CD4-positive, alpha-beta T cell (primary cell): ENCODE measurements around the gene ARSK. TPM values are rescaled to one million over a fixed set of nuclear protein-coding genes. Genes with fewer than 3 reads are reported as not detected.

ENCODE experiments used
- ATAC-seq: fragments of 200-7000 bp; cut with Tn5 transposase; one replicate; pipeline ENCODE4 v1.10.0; 2022; ENCODE audit warnings: mild to moderate bottlenecking; ENCODE audit not compliant: poor library complexity
- CTCF ChIA-PET: fragments of 350-600 bp; sonication (Branson Sonifier 250); formaldehyde crosslinking; loops from one replicate; lab custom pipeline; 2021; ENCODE audit warnings: antibody characterized with exemption, inconsistent platforms; lab: Charles Lee
- POLR2A ChIA-PET: fragments of 350-600 bp; sonication (Branson Sonifier 250); formaldehyde crosslinking; loops from one replicate; lab custom pipeline; 2021; ENCODE audit warnings: antibody characterized with exemption, inconsistent platforms; lab: Charles Lee
- DNase-seq, 14 experiments: peaks; one replicate each; pipeline ENCODE4 v3.0.0-alpha.2; 2013 to 2020; ENCODE audit warnings: mixed read lengths in 2 of 14
- H3K27ac ChIP-seq, 2 donors: one replicate each; pipeline versions ENCODE4 v1.5.1 to v1.7.0; 2013; ENCODE audit warnings: low read length in 2 of 2, low read depth in 1 of 2, mild to moderate bottlenecking in 1 of 2
- H3K27me3 ChIP-seq, 2 experiments: 1 replicate in 1 of 2; 2 replicates in 1 of 2; pipeline versions ENCODE4 v1.6.1 to v1.7.0; 2013; ENCODE audit warnings: low read length in 2 of 2, control low read depth in 1 of 2, mild to moderate bottlenecking in 1 of 2, moderate library complexity in 1 of 2; ENCODE audit not compliant: insufficient read depth in 2 of 2, control insufficient read depth in 1 of 2
- H3K36me3 ChIP-seq: one replicate; pipeline ENCODE4 v1.6.1; 2013; ENCODE audit warnings: low read length, control low read depth; ENCODE audit not compliant: insufficient read depth
- H3K4me1 ChIP-seq: one replicate; pipeline ENCODE4 v1.6.1; 2013; ENCODE audit warnings: low read length, control low read depth; ENCODE audit not compliant: insufficient read depth
- H3K4me3 ChIP-seq: one replicate; pipeline ENCODE4 v1.5.1; 2013; ENCODE audit warnings: mild to moderate bottlenecking, low read length, moderate library complexity
- H3K9me3 ChIP-seq, 2 experiments: 1 replicate in 1 of 2; 2 replicates in 1 of 2; pipeline versions ENCODE4 v1.6.1 to v1.7.0; 2013; ENCODE audit warnings: low read length in 2 of 2, mild to moderate bottlenecking in 2 of 2, control low read depth in 1 of 2, moderate library complexity in 1 of 2; ENCODE audit not compliant: control insufficient read depth in 1 of 2, insufficient read depth in 1 of 2
- H3K27ac Mint-ChIP-seq: one replicate; pipeline ENCODE4 v1.8.0; 2020; ENCODE audit warnings: mixed read lengths
- H3K27me3 Mint-ChIP-seq: one replicate; pipeline ENCODE4 v1.8.0; 2021; ENCODE audit warnings: mixed read lengths
- H3K36me3 Mint-ChIP-seq: one replicate; pipeline ENCODE4 v1.8.0; 2021; ENCODE audit warnings: low read depth, mixed read lengths
- H3K4me1 Mint-ChIP-seq: one replicate; pipeline ENCODE4 v1.8.0; 2021; ENCODE audit warnings: low read depth, mixed read lengths
- H3K4me3 Mint-ChIP-seq: one replicate; pipeline ENCODE4 v1.8.0; 2020; ENCODE audit warnings: mild to moderate bottlenecking, mixed read lengths
- H3K9me3 Mint-ChIP-seq: one replicate; pipeline ENCODE4 v1.8.0; 2020; ENCODE audit warnings: mixed read lengths
- intact Hi-C, 2 experiments: fragments of 100-400 bp; cut with DNase I in 1 of 2; cut with micrococcal nuclease in 1 of 2; formaldehyde crosslinking; loops; one replicate each; pipeline versions ENCODE4 v1.15.1 to v1.9.0; 2023 to 2025; cut with DNase I, micrococcal nuclease
- total RNA-seq, 174 experiments: library from RNA in 2 of 174; stranded (reverse) in 2 of 174; gene quantifications; one replicate each; pipeline ENCODE4 v1.2.3 and lab custom pipeline; 2021 to 2026
- TF ChIP-seq, protein P1 (sequence below): fragments of 200-600 bp; IDR thresholded peaks from one replicate; pipeline ENCODE4 v1.8.0; 2022; ENCODE audit warnings: antibody characterized with exemption, mild to moderate bottlenecking

Gene ARSK
- total RNA-seq, 2 experiments from 2014 or later: 2.2 to 2.7 TPM

DNA sequence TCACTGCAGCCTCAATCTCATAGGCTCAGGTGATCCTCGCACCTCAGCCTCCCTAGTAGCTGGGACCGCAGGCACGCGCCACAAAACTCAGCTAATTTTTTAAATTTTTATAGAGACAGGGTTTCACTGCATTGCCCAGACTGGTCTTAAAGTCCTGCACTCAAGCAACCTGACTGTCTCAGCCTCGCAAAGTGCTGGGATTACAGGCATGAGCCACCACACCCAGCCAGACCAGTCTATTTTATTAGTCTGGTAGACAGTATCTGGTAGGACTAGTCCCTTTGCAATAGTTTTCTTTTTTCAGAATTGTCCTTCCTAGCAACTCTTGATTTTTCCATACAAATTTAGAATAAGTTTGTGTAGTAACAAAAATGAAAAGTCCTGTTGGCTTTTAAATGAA, 50.9 kb downstream of the ARSK start:
- Mint-ChIP-seq H3K27me3 (no peaks in the 10 kb centered on the region), H3K9me3 (no peaks in the 10 kb centered on the region), H3K27ac (no peak overlapping the region), H3K36me3 (peaks cover 26% of the 10 kb centered on the region), H3K4me1 (no peaks in the 10 kb centered on the region), H3K4me3 (no peak overlapping the region)
- Histone ChIP-seq H3K27ac (no peak overlapping the region), H3K36me3 (peaks cover 4% of the 10 kb centered on the region), H3K4me1 (no peaks in the 10 kb centered on the region), H3K9me3 (no peaks in the 10 kb centered on the region), H3K27me3 (no peaks in the 10 kb centered on the region), H3K4me3 (no peak overlapping the region)
- ChIA-PET CTCF (interaction anchor here (1.4 kb wide), 1 partner anchor 17 kb away, joined by 3 read pairs; no protein-coding TSS in a partner anchor), POLR2A (no interaction called here)
- TF ChIP-seq, protein P1, sequence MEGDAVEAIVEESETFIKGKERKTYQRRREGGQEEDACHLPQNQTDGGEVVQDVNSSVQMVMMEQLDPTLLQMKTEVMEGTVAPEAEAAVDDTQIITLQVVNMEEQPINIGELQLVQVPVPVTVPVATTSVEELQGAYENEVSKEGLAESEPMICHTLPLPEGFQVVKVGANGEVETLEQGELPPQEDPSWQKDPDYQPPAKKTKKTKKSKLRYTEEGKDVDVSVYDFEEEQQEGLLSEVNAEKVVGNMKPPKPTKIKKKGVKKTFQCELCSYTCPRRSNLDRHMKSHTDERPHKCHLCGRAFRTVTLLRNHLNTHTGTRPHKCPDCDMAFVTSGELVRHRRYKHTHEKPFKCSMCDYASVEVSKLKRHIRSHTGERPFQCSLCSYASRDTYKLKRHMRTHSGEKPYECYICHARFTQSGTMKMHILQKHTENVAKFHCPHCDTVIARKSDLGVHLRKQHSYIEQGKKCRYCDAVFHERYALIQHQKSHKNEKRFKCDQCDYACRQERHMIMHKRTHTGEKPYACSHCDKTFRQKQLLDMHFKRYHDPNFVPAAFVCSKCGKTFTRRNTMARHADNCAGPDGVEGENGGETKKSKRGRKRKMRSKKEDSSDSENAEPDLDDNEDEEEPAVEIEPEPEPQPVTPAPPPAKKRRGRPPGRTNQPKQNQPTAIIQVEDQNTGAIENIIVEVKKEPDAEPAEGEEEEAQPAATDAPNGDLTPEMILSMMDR: no peak
- DNase-seq: no peak
- intact Hi-C loops: no loop called here
- ATAC-seq: no peak

GRCh38 chr5:95606419-95606818, 51.5 kb downstream of the ARSK start:
- H3K9me3 Mint-ChIP-seq: no peaks in the 10 kb centered on the region
- H3K4me3 ChIP-seq: no peak overlapping the region
- H3K36me3 Mint-ChIP-seq: peaks cover 19% of the 10 kb centered on the region
- DNase-seq: no peak
- no peaks in the 10 kb centered on the region for H3K9me3 ChIP-seq
- no peak overlapping the region for H3K27ac Mint-ChIP-seq
- no peak for ATAC-seq
- no peaks in the 10 kb centered on the region for H3K4me1 ChIP-seq
- intact Hi-C loops: no loop called here
- H3K4me3 Mint-ChIP-seq: no peak overlapping the region
- ChIA-PET CTCF (interaction anchor here (1.4 kb wide), 1 partner anchor 18 kb away, joined by 3 read pairs; no protein-coding TSS in a partner anchor), POLR2A (no interaction called here)
- no peak overlapping the region for H3K27ac ChIP-seq
- no peaks in the 10 kb centered on the region for H3K4me1 Mint-ChIP-seq
- no peaks in the 10 kb centered on the region for H3K27me3 ChIP-seq
- no peaks in the 10 kb centered on the region for H3K27me3 Mint-ChIP-seq
- H3K36me3 ChIP-seq: no peaks in the 10 kb centered on the region
- TF ChIP-seq, protein P1: no peak

DNA sequence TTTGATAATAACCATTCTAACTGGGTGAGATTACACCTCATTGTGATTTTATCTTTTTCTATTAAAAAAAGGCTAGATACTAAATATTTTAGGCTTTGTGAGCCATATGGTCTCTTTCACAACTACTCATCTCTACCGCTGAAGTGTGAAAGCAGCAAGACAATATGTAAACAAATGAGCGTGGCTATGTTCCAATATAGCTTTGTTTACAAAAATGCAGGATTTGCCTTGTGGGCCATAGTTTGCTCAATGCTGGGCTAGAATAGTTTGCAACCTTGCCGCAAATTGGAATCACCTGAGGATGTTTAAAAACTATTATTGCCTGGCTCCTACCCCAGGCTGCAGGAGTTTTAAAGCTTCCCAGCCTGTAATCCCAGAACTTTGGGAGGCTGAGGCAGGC, 54.8 kb downstream of the ARSK start:
- Histone ChIP-seq H3K4me1 (no peaks in the 10 kb centered on the region), H3K36me3 (no peaks in the 10 kb centered on the region), H3K9me3 (peaks cover 0 to 8% of the 10 kb centered on the region in 2 experiments), H3K27me3 (no peaks in the 10 kb centered on the region), H3K27ac (no peak overlapping the region), H3K4me3 (no peak overlapping the region)
- intact Hi-C loops: no loop called here
- H3K27ac Mint-ChIP-seq: no peak overlapping the region
- no peaks in the 10 kb centered on the region for H3K27me3 Mint-ChIP-seq
- DNase-seq: no peak
- ChIA-PET CTCF (no interaction called here), POLR2A (interaction anchor here (0.5 to 3.4 kb wide), 2 partner anchors 11 to 928 kb away, joined by 3 to 11 read pairs; no protein-coding TSS in a partner anchor)
- no peak for ATAC-seq
- TF ChIP-seq, protein P1: no peak
- H3K36me3 Mint-ChIP-seq: peaks cover 19% of the 10 kb centered on the region
- H3K4me3 Mint-ChIP-seq: no peak overlapping the region
- H3K4me1 Mint-ChIP-seq: peaks cover 7% of the 10 kb centered on the region
- peaks cover 6% of the 10 kb centered on the region for H3K9me3 Mint-ChIP-seq
